RWPE1 (cell line): Measurements from ENCODE around the gene VPS37C.
"Not testable (repeated sequence)": the region's sequence is repeated elsewhere in the genome, so short reads cannot be mapped to it uniquely, and the experiment has no call there.

Experiments used
- CTCF ChIA-PET: fragments of 350-600 bp; sonication (Branson Sonifier 250); formaldehyde crosslinking; extraction: SDS; loops from one replicate; lab custom pipeline; 2021; lab: Yijun Ruan, JAX
- POLR2A ChIA-PET: fragments of 400-600 bp; formaldehyde crosslinking; extraction: SDS; loops from one replicate; lab custom pipeline; 2020; ENCODE audit warnings: antibody characterized with exemption; ENCODE audit not compliant: low non-redundant PET; lab: Yijun Ruan, JAX
- DNase-seq: peaks from one replicate; pipeline ENCODE4 v3.0.0; 2012; ENCODE audit warnings: low spot score
- H3K27ac ChIP-seq: fragments of 450-650 bp; 2 replicates; pipeline ENCODE4 v1.5.1; 2017
- TF ChIP-seq, protein P1 (sequence below): fragments of 450-650 bp; conservative IDR thresholded peaks from 2 replicates; pipeline ENCODE4 v1.5.1; 2017; ENCODE audit warnings: low read depth, mild to moderate bottlenecking

Gene VPS37C

DNA sequence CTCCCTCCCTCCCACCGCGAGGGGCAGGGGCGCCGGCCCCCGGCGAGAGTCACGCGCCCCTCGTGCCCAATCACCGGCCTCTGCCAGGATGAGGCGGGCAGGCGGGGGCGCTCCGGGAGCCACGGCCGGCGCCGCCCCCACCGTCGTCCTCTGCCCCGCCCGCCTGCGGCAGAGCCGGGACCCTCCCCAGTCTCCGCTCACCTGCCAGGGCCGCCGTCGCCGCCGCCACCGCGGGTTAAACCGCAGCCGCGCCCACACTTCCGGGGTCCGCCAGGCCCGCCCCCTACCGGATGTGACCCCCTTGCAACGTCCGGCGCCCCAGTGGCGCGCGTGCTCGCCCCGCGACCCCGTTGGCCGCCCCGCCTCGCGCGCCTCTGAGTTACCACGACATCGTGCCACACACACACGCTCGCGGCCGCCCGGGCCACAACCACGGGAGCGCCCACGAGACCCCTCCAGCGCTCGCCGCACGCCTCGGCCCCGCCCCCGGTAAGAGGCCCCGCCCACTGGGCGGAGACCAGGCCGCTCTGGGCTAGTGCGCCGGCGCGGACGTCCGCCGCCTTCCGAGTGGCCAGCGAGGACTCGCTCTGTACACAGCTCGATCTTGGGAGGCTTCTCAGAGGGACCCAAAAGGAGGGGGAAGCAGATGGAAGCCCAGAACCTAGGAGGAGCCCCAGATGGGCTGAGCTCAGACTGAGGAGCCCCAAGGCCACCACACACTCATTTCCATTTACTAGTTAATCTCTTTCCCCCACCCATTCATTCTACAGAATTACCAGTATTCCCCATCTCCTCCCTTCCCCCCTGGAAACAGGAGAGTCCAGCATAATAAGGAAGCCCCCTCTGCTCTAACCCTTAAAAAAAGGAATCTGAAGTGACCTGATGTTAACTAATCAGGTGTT lies at the start of gene VPS37C:
VPS37C (minus strand) TSS at position 237 of the 902 bp plus-strand sequence. CDS start 22,597 bp downstream, outside the sequence.
- peak; percentile 96 for DNase-seq
- H3K27ac ChIP-seq = peak within 1 kb of the TSS; percentile 93
- POLR2A ChIA-PET = no interaction called here
- TF ChIP-seq, protein P1, sequence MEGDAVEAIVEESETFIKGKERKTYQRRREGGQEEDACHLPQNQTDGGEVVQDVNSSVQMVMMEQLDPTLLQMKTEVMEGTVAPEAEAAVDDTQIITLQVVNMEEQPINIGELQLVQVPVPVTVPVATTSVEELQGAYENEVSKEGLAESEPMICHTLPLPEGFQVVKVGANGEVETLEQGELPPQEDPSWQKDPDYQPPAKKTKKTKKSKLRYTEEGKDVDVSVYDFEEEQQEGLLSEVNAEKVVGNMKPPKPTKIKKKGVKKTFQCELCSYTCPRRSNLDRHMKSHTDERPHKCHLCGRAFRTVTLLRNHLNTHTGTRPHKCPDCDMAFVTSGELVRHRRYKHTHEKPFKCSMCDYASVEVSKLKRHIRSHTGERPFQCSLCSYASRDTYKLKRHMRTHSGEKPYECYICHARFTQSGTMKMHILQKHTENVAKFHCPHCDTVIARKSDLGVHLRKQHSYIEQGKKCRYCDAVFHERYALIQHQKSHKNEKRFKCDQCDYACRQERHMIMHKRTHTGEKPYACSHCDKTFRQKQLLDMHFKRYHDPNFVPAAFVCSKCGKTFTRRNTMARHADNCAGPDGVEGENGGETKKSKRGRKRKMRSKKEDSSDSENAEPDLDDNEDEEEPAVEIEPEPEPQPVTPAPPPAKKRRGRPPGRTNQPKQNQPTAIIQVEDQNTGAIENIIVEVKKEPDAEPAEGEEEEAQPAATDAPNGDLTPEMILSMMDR = no peak
- CTCF ChIA-PET = interaction anchor here (0.7 to 1.0 kb wide), 2 partner anchors 31 to 232 kb away, joined by 3 read pairs; no protein-coding TSS in a partner anchor

DNA sequence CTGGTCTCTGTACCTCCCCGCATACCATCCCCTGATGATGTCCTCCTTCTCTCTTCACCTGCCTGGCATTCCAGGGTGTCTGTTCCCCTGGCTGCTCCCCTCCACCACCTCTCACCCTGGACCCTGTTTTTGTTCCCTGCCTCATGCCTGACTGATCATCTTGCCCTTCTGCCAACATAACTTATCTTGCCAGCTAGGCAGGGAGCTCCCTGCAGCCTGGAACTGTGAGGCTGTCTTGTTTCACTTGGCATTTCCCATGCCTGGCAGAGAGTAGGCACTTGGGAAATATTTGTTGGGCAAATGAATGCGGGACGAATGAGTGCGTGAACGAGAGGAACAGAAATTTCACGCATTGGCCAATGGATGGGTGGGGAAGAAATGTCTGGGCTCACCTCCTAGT lies 49.4 kb upstream of the VPS37C start:
- DNase-seq, CTCF ChIA-PET, POLR2A ChIA-PET, H3K27ac ChIP-seq: not testable (repeated sequence)

DNA sequence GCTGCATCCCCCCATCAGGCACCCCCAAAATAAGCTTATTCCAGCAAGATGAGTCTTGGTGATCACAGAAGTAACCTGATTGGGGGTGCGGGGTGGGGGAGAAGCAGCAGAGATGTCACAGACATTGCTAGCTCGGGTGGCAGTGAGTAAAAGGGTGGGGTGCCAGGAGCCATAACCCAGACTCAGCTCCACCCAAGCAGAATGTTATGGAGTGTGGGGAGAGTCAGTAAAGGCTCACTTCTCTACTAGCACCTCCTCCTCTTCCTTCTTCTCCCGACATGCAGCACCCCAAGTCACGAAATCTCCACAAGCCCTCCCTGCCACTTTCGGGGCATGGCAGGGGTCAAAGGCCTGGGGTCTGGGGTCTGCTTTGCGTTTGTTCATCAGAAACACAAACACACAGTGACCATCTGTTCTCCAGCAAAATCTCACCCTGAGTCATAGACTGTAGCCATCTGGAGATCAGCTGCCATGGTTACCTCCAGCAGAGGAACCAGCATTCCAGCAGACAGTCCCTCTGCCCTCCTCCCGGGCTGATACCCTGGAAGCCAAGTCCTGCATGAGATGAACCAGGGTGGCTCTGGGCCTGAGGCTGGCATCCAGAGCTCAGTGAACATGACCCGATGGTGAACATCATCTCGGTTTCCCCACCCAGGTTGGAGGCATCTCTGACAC lies 46.5 kb upstream of the VPS37C start:
- CTCF ChIA-PET, DNase-seq, H3K27ac ChIP-seq, POLR2A ChIA-PET: not testable (repeated sequence)

DNA sequence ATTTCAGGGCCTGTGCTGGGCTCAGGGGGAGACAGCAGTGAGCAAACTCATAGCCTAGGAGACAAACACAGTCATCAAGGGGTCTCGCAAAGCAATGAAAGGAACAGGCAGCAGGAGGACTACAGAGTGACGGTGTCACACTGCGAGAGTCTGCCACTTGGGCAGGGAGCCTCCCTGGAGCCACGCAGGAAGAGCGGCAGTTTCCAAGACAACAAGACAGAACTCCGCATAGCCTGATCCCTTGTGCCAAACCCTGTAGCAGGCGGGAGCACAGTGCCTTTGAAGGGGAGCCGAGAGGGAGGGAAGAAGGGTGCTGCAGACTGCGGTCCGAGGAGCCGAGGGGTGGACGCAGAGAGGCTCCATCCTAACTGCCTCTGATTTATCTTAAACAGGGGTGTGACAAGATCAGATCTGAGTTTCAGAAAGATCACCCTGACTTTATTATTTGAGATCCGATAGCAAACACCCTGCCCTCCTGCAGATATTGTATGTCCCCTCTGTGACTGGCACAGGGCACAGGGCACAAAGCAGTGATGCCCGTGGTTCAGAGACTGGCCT lies 43.4 kb upstream of the VPS37C start:
- H3K27ac ChIP-seq, POLR2A ChIA-PET, DNase-seq, CTCF ChIA-PET: not testable (repeated sequence)

DNA sequence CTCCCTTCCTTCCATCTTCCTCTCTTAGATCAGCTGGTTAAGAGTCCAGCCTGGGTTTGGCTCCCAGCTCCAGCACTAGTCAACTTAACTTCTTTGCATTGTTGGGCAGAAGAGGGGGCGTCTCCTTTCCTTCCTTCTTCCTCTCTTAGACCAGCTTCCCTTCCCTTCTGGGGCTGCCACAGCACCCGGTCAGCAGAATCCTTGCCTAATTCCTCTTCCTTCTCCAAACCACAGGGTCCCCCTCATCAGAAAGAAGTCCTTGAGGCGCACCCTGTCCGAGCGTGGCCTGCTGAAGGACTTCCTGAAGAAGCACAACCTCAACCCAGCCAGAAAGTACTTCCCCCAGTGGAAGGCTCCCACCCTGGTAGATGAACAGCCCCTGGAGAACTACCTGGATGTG lies 42.6 kb upstream of the VPS37C start:
- DNase-seq, POLR2A ChIA-PET, CTCF ChIA-PET, H3K27ac ChIP-seq: not testable (repeated sequence)

DNA sequence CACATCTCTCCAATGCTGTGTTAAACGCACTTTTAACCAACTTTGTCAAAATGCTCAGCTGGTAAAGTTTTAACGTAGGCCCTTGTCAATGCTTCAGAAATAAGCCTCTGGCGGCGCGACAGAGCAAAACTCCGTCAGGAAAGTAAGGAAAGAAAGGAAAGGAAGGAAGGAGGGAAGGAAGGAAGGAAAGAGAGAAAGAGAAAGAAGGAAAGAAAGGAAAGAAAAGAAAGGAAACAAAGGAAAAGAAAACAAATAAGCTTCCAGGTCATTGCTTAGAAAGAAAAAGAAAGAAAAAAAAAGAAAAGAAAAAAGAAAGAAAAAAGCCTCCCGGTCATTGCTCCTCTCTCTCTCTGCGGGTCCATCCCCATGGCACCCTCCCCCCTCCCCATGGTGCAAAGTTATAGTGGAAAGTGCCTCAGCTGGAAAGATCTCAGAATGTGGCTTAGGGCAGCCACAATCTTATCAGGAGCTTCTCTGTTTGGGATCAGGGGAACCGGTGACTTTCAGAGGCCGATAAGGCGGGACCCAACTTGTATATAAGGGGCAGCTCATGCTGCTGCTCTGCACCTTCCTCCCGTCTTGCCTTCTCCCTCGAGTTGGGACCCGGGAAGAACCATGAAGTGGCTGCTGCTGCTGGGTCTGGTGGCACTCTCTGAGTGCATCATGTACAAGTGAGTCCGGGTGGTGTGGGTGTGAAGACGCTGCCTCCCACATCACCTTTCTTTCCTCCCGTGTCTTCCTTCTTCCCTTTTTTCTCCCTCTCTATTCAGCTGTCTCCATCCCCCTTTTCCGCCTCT lies 41.9 kb upstream of the VPS37C start, which contains the start of gene PGA3:
PGA3 (plus strand) TSS at position 566 of the 797 bp plus-strand sequence; CDS start at position 616, 50 bp downstream.
- H3K27ac ChIP-seq, POLR2A ChIA-PET, CTCF ChIA-PET, DNase-seq: not testable (repeated sequence)

DNA sequence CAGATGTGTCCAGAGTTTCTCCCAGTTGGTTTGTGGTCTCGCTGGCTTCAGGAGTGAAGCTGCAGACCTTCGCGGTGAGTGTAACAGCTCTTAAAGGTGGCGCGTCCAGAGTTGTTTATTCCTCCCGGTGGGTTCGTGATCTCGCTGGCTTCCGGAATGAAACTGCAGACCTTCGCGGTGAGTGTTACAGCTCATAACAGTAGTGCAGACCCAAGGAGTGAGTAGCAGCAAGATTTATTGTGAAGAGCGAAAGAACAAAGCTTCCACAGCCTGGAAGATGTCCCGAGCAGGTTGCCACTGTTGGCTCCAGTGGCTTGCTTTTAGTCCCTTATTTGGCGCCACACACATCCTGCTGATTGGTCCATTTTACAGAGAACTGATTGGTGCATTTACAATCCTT lies 40.2 kb upstream of the VPS37C start:
- no peak overlapping the region for H3K27ac ChIP-seq
- DNase-seq = no peak
- TF ChIP-seq, protein P1 = no peak
- ChIA-PET CTCF (interaction anchor here (0.9 kb wide), 1 partner anchor 135 kb away, joined by 3 read pairs; no protein-coding TSS in a partner anchor), POLR2A (no interaction called here)

DNA sequence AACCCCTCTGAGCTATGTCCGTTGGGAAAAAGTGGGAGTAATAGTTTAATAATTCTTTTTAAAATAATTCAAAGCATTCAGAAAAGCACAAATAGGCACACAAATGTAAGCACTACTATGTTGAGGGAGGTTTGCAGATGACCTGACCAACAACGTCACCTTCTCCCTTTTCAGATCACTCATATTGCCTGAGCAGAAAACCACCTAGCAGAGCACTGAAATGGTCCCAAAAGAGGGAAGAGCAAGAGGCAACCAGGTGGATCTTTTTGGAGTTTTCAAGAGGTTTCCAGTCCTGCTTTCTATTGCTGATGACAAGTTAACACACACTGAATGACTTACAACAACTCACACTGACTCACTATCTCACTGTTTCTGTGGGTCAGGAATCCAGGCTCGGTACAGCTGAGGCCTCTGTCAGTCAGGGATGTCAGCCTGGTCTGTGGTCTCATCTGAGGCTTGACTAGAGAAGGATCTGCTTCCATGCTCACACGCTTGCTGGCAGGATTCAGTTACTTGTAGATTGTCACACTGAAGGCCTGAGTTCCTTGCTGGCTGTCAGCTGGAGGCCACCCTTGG lies 37.8 kb upstream of the VPS37C start:
- TF ChIP-seq, protein P1 = no peak
- H3K27ac ChIP-seq = no peak overlapping the region
- DNase-seq = no peak
- ChIA-PET CTCF (no interaction called here), POLR2A (no interaction called here)
